Measurements from ENCODE around the gene PKP2. TPM values are rescaled to one million over a fixed set of nuclear protein-coding genes. Genes with fewer than 3 reads are reported as not detected.
"Not testable (repeated sequence)": the region's sequence is repeated elsewhere in the genome, so short reads cannot be mapped to it uniquely, and the experiment has no call there.

PKP2 gene
- total RNA-seq, 2 experiments from 2014 or later: not detected

DNA sequence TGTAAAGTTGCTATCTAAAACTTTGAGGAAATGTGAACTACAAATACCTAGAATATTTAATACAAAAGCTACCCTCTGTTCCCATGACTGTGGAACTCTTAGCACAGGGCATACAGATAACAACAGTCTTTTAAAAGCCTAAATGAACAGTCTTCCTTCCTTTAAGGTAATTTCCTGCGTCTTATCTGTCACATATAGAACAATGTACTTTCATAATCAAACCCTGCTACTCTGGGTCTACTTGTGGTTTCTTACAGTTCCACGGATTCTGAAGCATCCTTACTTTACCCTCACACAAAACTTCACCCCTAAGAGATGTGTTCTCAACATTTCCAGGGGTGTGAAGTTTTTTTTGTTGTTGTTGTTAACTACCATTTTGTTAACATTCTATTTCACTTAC, 5.1 kb downstream of the PKP2 start:
- H3K27me3 Mint-ChIP-seq: peaks cover 32% of the 10 kb centered on the region
- DNase-seq: no peak
- H3K4me1 Mint-ChIP-seq: peaks cover 5% of the 10 kb centered on the region
- H3K27ac Mint-ChIP-seq: no peak overlapping the region
- CTCF ChIA-PET: no interaction called here
- H3K4me3 Mint-ChIP-seq: no peak overlapping the region
- no peaks in the 10 kb centered on the region for H3K36me3 Mint-ChIP-seq (ENCODE audit: low read depth)
- POLR2A ChIA-PET: no interaction called here
- no peaks in the 10 kb centered on the region for H3K9me3 Mint-ChIP-seq

DNA sequence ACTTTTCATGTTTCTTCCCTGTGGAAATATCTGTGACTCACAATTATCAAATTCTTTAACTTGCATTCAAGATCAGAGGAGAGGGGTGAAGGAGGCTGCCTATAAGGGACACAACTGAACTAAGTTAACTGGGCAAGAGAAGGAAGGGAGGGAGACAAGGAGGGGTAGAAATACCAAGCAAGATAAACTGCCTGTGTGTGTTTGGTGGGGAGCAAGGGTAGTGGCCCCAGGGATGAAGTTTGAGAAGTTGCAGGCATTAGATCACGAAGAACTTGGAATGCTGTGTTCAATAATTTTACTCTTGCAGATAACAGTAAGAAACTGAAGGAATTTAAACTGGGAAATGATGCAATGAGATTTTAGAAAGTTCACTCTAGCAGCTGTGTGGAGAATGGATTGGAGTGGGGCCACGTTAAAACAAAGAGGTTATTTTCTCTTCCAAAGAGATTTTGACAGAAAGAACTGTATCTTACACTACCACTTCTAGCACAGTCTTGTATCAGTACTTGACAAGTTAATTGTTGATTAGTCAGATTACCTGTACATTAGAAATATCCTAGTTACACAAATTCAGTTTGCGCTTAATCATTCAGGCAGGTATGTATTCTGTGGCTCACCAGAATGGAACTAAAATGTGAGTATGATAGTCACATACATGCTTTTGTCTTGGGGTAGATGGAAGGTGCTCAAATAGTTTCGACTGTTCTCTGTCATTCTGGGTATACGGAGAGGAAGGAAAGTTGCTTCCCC, 7.4 kb downstream of the PKP2 start:
- Mint-ChIP-seq H3K27ac (no peak overlapping the region), H3K9me3 (no peaks in the 10 kb centered on the region), H3K4me3 (no peak overlapping the region), H3K27me3 (peaks cover 14% of the 10 kb centered on the region), H3K4me1 (no peaks in the 10 kb centered on the region), H3K36me3 (ENCODE audit: low read depth) (no peaks in the 10 kb centered on the region)
- ChIA-PET CTCF (no interaction called here), POLR2A (no interaction called here)
- DNase-seq: no peak

DNA sequence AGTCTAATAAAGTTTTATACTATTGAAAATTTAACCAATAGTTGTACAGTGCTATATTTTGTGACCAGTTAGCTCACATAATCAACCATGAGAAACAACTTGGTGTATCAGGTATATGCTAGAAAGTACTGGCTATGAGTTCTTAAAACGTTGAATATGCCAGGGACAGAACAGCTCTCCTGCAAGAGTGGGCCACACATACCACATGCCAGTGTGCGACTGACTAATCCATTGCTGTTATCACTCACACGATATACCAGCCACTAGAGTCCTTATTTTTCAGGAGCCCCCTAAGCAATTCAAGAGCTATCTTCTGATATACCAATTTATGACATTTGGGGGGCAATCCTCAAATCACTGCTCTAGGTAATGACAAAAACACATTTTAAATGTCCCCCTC, 9.5 kb downstream of the PKP2 start:
- Mint-ChIP-seq H3K4me1 (no peaks in the 10 kb centered on the region), H3K27me3 (peaks cover 5% of the 10 kb centered on the region), H3K4me3 (no peak overlapping the region), H3K27ac (no peak overlapping the region), H3K36me3 (ENCODE audit: low read depth) (no peaks in the 10 kb centered on the region), H3K9me3 (no peaks in the 10 kb centered on the region)
- POLR2A ChIA-PET: no interaction called here
- no peak for DNase-seq
- CTCF ChIA-PET: no interaction called here

DNA sequence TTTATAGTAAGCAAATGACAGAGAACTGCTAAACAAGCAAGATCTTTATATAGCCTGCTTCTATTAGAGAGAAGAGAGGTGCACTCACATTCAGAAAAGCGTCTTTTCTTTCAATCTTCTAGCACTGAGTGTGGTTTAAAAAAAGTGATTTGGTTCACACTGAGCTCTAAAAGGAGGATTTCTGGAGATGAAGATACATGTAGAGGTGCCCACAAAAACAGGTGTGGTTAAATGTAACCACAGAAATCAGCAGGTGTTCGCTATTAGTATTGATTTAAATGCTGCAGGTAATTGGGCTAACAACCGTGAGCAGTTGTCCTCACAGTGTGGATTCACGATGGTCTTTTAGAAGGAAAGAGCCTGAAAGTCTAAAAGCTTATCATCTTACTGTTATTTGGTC, 10.7 kb downstream of the PKP2 start:
- no peaks in the 10 kb centered on the region for H3K9me3 Mint-ChIP-seq
- H3K27me3 Mint-ChIP-seq: peaks cover 3% of the 10 kb centered on the region
- ChIA-PET CTCF (no interaction called here), POLR2A (no interaction called here)
- no peak overlapping the region for H3K4me3 Mint-ChIP-seq
- no peak overlapping the region for H3K27ac Mint-ChIP-seq
- no peaks in the 10 kb centered on the region for H3K4me1 Mint-ChIP-seq
- DNase-seq: no peak
- H3K36me3 Mint-ChIP-seq (ENCODE audit: low read depth): no peaks in the 10 kb centered on the region

DNA sequence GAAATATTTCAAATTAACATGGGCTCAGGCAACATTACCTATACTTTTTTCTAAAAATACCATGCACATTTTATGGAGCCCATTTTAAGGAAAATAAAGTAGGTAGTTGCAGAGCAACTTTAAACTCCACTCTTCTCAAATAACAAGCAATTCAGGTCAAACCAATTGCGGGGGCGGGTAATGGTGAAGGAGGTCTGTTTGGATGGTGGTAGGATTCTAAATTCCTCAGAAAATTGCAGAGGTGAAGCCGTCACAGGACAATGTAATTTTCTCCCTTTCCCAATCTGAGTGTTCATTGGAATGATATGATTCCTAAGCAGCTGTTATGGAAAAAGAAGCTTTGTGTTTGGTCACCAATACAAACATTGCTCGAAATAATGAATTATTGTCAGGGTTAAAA, 11.6 kb downstream of the PKP2 start:
- Mint-ChIP-seq H3K9me3 (no peaks in the 10 kb centered on the region), H3K27ac (no peak overlapping the region), H3K4me1 (no peaks in the 10 kb centered on the region), H3K27me3 (peaks cover 2% of the 10 kb centered on the region), H3K36me3 (ENCODE audit: low read depth) (no peaks in the 10 kb centered on the region), H3K4me3 (no peak overlapping the region)
- CTCF ChIA-PET: no interaction called here
- DNase-seq: no peak
- POLR2A ChIA-PET: no interaction called here

DNA sequence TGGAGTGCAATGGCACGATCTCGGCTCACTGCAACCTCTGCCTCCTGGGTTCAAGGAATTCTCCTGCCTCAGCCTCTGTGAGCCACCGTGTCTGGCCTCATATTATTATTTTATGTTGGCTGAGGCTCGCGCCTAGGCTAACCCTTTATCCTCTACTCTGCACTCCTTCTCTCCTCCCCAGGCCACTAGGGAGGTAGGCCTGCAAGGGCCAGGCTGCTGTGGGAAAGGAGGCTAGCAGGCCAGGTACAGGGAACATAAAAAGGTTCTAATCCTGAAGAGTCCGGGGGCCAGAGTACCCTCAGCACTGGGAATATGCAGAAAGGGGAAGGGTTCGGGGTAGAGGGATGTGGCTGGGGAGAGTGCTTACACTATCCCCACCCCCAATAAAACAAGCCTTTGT, 14.9 kb downstream of the PKP2 start:
- H3K27me3 Mint-ChIP-seq: no peaks in the 10 kb centered on the region
- no peaks in the 10 kb centered on the region for H3K9me3 Mint-ChIP-seq
- no peaks in the 10 kb centered on the region for H3K4me1 Mint-ChIP-seq
- H3K27ac Mint-ChIP-seq: no peak overlapping the region
- H3K36me3 Mint-ChIP-seq (ENCODE audit: low read depth): no peaks in the 10 kb centered on the region
- no peak overlapping the region for H3K4me3 Mint-ChIP-seq
- CTCF ChIA-PET: no interaction called here
- POLR2A ChIA-PET: no interaction called here
- DNase-seq: no peak

DNA sequence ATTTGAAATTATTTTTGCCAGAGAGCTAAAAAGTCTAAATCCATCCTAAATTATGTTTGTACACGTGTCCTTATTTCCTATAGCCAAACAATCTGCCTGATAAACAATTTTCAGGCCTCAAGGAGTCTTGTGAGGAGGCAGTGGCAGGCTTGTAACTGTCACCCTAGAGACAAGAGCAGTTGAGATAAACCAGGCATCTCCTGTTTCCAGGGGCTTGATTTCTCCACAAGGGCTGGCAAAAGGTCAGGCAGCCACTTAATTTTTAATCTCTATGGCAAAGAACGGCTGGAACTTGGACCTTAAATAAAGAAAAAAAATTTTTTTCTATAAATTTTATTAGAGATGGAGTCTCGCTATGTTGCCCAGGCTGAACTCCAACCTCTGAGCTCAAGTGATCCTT, 15.5 kb downstream of the PKP2 start:
- Mint-ChIP-seq H3K4me1 (no peaks in the 10 kb centered on the region), H3K27ac (no peak overlapping the region), H3K9me3 (no peaks in the 10 kb centered on the region), H3K4me3 (no peak overlapping the region), H3K27me3 (no peaks in the 10 kb centered on the region), H3K36me3 (ENCODE audit: low read depth) (no peaks in the 10 kb centered on the region)
- POLR2A ChIA-PET: no interaction called here
- no peak for DNase-seq
- CTCF ChIA-PET: no interaction called here

DNA sequence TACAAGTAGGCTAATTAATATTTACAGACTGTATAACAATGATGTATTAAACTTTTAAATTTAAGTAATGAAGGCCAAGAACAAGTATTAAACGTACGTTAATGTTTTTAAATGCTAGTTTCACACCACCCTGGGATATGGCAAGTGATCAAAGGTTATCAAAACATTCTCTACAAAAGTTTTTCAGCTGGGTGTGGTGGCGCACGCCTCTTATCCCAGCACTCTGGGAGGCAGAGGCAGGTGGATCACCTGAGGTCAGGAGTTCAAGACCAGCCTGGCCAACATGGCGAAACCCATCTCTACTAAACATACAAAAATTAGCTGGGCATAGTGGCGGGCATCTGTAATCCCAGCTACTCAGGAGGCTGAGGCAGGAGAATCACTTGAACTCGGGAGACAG, 17.5 kb downstream of the PKP2 start:
- H3K27me3 Mint-ChIP-seq; POLR2A ChIA-PET; H3K4me1 Mint-ChIP-seq; H3K9me3 Mint-ChIP-seq; DNase-seq; CTCF ChIA-PET; H3K27ac Mint-ChIP-seq; H3K4me3 Mint-ChIP-seq; H3K36me3 Mint-ChIP-seq (ENCODE audit: low read depth): not testable (repeated sequence)

DNA sequence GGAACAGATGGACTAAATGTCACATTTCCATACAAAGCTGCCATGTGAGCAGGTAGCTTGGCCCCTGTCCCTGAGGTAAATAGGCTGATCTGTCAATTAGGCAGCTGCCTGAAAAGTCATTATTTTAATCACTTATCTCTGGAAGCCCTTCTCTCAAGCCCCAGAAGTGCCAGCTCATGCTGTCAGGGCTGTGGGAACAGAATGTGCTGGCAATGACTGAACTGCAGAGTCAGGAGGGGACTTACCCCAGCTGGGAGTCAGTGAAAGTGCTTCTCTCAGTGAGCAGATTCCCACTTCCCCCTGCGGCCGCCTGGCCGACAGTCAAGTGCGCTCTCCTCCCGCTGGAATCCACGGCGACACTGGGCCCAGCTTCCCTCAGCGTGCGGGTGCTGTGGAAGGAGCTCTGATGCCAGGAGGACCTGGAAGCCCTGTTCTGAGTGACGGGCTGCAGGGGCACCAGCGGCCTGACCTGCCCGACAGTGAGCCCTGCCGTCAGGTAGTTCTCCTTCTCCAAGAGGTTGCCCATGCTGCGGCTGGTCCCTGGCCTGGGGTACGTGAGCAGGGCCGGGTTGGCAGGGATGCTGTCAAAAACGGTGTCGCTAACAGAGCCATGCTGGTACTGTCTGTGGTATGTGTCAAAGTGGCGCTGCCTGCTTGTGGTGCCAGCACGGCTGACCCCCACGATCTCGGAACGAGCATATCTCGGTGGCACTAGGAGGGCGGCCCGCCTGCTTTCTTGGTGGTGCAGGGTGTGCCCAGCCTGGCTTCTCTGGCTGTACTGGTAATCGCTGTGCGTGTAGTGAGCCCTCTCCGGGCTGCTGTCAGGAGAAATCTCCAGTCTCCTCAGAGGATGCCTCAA, 18.7 kb downstream of the PKP2 start:
- Mint-ChIP-seq H3K27me3 (no peaks in the 10 kb centered on the region), H3K27ac (no peak overlapping the region), H3K4me3 (no peak overlapping the region), H3K36me3 (ENCODE audit: low read depth) (no peaks in the 10 kb centered on the region), H3K4me1 (no peaks in the 10 kb centered on the region), H3K9me3 (no peaks in the 10 kb centered on the region)
- DNase-seq: no peak
- POLR2A ChIA-PET: no interaction called here
- CTCF ChIA-PET: no interaction called here

DNA sequence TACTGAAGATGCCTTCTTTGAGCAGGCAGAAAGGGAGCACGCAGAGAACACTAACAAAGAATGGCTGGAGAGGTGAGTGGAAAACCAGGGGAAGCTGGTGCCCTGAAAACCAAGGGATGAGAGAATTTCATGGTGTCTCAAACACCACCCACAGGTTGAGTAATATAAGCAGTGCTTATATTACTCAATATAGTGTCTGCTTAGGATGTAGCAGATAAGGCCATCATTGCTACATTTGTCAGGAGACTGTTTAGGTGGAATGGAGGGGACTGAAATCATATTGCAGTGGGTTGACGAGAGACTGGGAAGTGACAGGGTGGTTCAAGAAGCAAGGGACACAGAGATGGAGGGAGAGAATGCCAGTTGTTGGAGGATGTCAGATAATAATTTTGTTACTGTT, 20.6 kb downstream of the PKP2 start:
- POLR2A ChIA-PET: no interaction called here

DNA sequence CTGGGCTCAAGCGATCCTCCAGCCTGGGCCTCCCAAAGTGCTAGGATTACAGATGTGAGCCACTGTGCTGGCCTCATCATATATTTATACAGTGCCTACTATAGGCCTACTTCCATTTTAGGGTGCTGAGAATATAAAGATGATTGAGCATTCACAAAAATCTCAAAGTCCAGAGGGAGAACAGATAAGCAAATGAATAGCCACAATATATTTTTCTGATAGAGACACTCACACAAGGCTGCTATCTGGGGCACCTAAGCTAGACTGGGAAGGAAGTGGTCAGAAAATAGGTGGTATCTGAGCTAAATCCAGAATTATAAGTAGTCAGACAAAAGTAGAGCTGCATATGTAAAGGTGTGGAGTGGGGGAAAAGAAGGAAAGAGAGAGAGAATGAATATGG, 21.6 kb downstream of the PKP2 start:
- Mint-ChIP-seq H3K36me3 (ENCODE audit: low read depth) (no peaks in the 10 kb centered on the region), H3K9me3 (no peaks in the 10 kb centered on the region), H3K4me3 (no peak overlapping the region), H3K27ac (no peak overlapping the region), H3K27me3 (no peaks in the 10 kb centered on the region), H3K4me1 (no peaks in the 10 kb centered on the region)
- CTCF ChIA-PET: no interaction called here
- POLR2A ChIA-PET: no interaction called here
- no peak for DNase-seq

More for the DNA sequence above, 20.6 kb downstream of the PKP2 start:
- H3K4me1 Mint-ChIP-seq: no peaks in the 10 kb centered on the region
- no peaks in the 10 kb centered on the region for H3K27me3 Mint-ChIP-seq
- H3K36me3 Mint-ChIP-seq (ENCODE audit: low read depth): no peaks in the 10 kb centered on the region
- H3K4me3 Mint-ChIP-seq: no peak overlapping the region
- CTCF ChIA-PET: no interaction called here
- H3K27ac Mint-ChIP-seq: no peak overlapping the region
- H3K9me3 Mint-ChIP-seq: no peaks in the 10 kb centered on the region
- no peak for DNase-seq

DNA sequence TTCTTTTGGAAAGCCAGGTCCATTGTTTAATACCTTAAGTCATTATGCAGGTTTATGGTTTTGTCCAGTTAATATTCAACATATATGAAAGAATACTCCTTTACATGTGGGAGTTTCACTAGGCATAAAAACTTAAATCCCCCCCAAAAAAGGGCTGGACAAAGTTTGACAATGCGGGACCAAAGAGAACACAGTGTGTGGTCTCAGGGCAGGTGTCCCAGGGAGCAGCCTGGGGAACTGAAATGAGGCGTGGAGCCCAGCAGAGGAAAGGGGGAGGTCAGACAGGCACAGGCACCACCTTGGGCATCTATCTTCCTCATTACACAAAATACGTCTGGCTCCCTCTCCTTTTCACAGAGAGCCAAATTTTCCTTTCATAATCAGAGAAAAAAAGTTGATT, 22.5 kb downstream of the PKP2 start:
- DNase-seq: no peak
- ChIA-PET CTCF (no interaction called here), POLR2A (no interaction called here)
- Mint-ChIP-seq H3K4me3 (no peak overlapping the region), H3K27me3 (no peaks in the 10 kb centered on the region), H3K4me1 (no peaks in the 10 kb centered on the region), H3K9me3 (no peaks in the 10 kb centered on the region), H3K36me3 (ENCODE audit: low read depth) (no peaks in the 10 kb centered on the region), H3K27ac (no peak overlapping the region)

DNA sequence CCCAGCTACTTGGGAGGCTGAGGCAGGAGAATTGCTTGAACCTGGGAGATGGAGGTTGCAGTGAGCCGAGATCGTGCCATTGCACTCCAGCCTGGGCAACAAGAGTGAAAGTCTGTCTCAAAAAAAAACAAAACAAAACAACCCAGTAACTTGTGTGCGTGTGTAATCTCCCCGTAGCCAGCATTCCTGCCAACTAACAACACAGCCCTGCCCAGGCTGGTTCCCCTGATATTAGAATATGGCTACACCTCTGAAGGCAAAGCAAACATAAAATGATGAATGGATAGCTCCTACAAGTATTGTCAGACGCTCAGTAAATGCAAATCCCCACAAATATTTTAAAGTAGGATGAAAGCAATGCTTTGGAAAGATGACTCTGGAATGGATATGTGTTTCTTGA, 24.2 kb downstream of the PKP2 start:
- H3K27me3 Mint-ChIP-seq; H3K27ac Mint-ChIP-seq; H3K4me1 Mint-ChIP-seq; H3K4me3 Mint-ChIP-seq; H3K36me3 Mint-ChIP-seq (ENCODE audit: low read depth); CTCF ChIA-PET; H3K9me3 Mint-ChIP-seq; DNase-seq; POLR2A ChIA-PET: not testable (repeated sequence)

DNA sequence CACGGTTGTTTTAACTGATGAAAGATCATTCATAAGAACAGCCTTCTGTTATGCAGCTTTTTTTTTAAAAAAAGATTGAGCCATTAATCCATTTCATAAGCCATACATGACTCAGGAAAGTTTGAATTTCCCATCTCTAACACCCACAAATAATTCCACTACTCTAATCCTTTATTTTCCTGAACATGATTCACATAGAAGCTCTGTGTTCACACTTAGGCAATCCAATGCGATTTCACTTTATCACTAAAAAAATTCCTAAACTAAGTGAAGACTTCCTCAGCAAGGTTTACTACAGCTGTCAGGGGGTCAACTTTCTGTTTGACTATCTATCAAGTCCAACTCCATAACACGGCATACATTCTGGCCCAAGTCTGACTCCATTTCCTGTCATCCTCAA, 25.9 kb downstream of the PKP2 start:
- Mint-ChIP-seq H3K27ac (no peak overlapping the region), H3K36me3 (ENCODE audit: low read depth) (no peaks in the 10 kb centered on the region), H3K4me3 (no peak overlapping the region), H3K27me3 (no peaks in the 10 kb centered on the region), H3K9me3 (no peaks in the 10 kb centered on the region), H3K4me1 (no peaks in the 10 kb centered on the region)
- CTCF ChIA-PET: no interaction called here
- no peak for DNase-seq
- POLR2A ChIA-PET: interaction anchor here (0.6 kb wide), 1 partner anchor 251 kb away, joined by 4 read pairs; no protein-coding TSS in a partner anchor

All from activated CD4-positive, alpha-beta T cell treated with anti-CD3 and anti-CD28 coated beads, Interleukin-2, amount 10 ng/mL, durations not matched to agents 7 days and 5 days (primary cell).